Upper lobe of right lung (tissue), 1 donor: ENCODE results near the gene PRPF6. TPM values are rescaled to one million over a fixed set of nuclear protein-coding genes. Genes with fewer than 3 reads are reported as not detected.

Experiments used
- ATAC-seq: fragments of 200-7000 bp; cut with Tn5 transposase; one replicate; pipeline ENCODE4 v1.9.1; 2020; ENCODE audit warnings: mild to moderate bottlenecking, moderate library complexity
- DNase-seq: peaks from one replicate; pipeline ENCODE4 v3.0.0-alpha.2; 2020
- H3K27ac ChIP-seq: fragments of 200-600 bp; one replicate; pipeline ENCODE4 v1.8.0; 2022
- H3K27me3 ChIP-seq: fragments of 200-600 bp; one replicate; pipeline ENCODE4 v1.8.0; 2022; ENCODE audit warnings: mild to moderate bottlenecking
- H3K36me3 ChIP-seq: fragments of 200-600 bp; one replicate; pipeline ENCODE4 v1.8.0; 2022
- H3K4me1 ChIP-seq: fragments of 200-600 bp; one replicate; pipeline ENCODE4 v1.8.0; 2022
- H3K4me3 ChIP-seq: fragments of 200-600 bp; one replicate; pipeline ENCODE4 v1.8.0; 2022; ENCODE audit warnings: mild to moderate bottlenecking
- H3K9me3 ChIP-seq: fragments of 200-600 bp; one replicate; pipeline ENCODE4 v1.8.0; 2022
- CTCF ChIP-seq: fragments of 200-600 bp; IDR thresholded peaks from one replicate; pipeline ENCODE4 v1.8.0; 2022; ENCODE audit warnings: antibody characterized with exemption
- intact Hi-C: fragments of 100-400 bp; cut with DNase I; formaldehyde crosslinking; loops from one replicate; pipeline ENCODE4 v1.11.0; 2022
- total RNA-seq: library from RNA; stranded (reverse); fragmentation: NEBNext Ultra II Directional; extraction: Animal tissue kit (Norgen Biotek cat#: 25700); gene quantifications from one replicate; pipeline ENCODE4 v1.2.1, GENCODE V29; 2021
- donor health status: DM: no; HTN: yes; CAD: no; lungs with severe emphysema.

PRPF6 gene
- total RNA-seq, 1 donor from 2014 or later: 58.9 TPM

GRCh38 chr20:63941282-63942081 lies 39.5 kb upstream of the PRPF6 start:
- no peak overlapping the region for H3K4me3 ChIP-seq
- H3K9me3 ChIP-seq: no peaks in the 10 kb centered on the region
- H3K4me1 ChIP-seq: peaks cover 22% of the 10 kb centered on the region
- intact Hi-C loops: no loop called here
- peak overlapping the region; percentile 72 for H3K27ac ChIP-seq
- no peak for TF ChIP-seq CTCF
- H3K36me3 ChIP-seq: peaks cover 62% of the 10 kb centered on the region
- ATAC-seq (peak; percentile 84), DNase-seq (peak; percentile 90)
- no peaks in the 10 kb centered on the region for H3K27me3 ChIP-seq

- peak; percentile 81 for DNase-seq
Observed at GRCh38 chr20:63942250-63942951, 38.5 kb upstream of the PRPF6 start.

GRCh38 chr20:63942969-63943807 lies 37.7 kb upstream of the PRPF6 start:
- ATAC-seq (no peak), DNase-seq (no peak)
- Histone ChIP-seq H3K4me3 (no peak overlapping the region), H3K36me3 (peaks cover 62% of the 10 kb centered on the region), H3K9me3 (no peaks in the 10 kb centered on the region), H3K27ac (peak overlapping the region; percentile 77), H3K27me3 (no peaks in the 10 kb centered on the region), H3K4me1 (peaks cover 33% of the 10 kb centered on the region)
- TF ChIP-seq CTCF: no peak
- intact Hi-C loops: no loop called here

More at GRCh38 chr20:63942250-63942951, 38.5 kb upstream of the PRPF6 start:
- Histone ChIP-seq H3K9me3 (no peaks in the 10 kb centered on the region), H3K36me3 (peaks cover 62% of the 10 kb centered on the region), H3K4me1 (peaks cover 25% of the 10 kb centered on the region), H3K27me3 (no peaks in the 10 kb centered on the region), H3K27ac (peak overlapping the region; percentile 77), H3K4me3 (no peak overlapping the region)
- intact Hi-C loops: no loop called here
- peak; percentile 5 for ATAC-seq
- TF ChIP-seq CTCF: no peak

GRCh38 chr20:63943808-63944077 lies 37.2 kb upstream of the PRPF6 start:
- DNase-seq: no peak
- no peak for ATAC-seq
- H3K36me3 ChIP-seq: peaks cover 61% of the 10 kb centered on the region

More at GRCh38 chr20:63943808-63944077, 37.2 kb upstream of the PRPF6 start:
- Histone ChIP-seq H3K4me3 (no peak overlapping the region), H3K27me3 (no peaks in the 10 kb centered on the region), H3K27ac (peak overlapping the region; percentile 77), H3K4me1 (peaks cover 36% of the 10 kb centered on the region), H3K9me3 (no peaks in the 10 kb centered on the region)
- intact Hi-C loops: no loop called here
- no peak for TF ChIP-seq CTCF
